RWPE2 (cell line): ENCODE results near the gene TRAPPC6A.

Experiments
- ATAC-seq: fragments of 200-7000 bp; cut with Tn5 transposase; 3 replicates; pipeline ENCODE4 v1.9.1; 2021; ENCODE audit warnings: low read depth
- DNase-seq: peaks from one replicate; pipeline ENCODE4 v3.0.0-alpha.2; 2020; ENCODE audit warnings: low spot score
- H3K27ac ChIP-seq: fragments of 450-650 bp; 2 replicates; pipeline ENCODE4 v1.5.1; 2017; ENCODE audit warnings: mild to moderate bottlenecking; ENCODE audit not compliant: poor library complexity, severe bottlenecking
- H3K27me3 ChIP-seq: fragments of 250-450 bp; sonication (Bioruptor Pico); 2 replicates; pipeline ENCODE4 v1.5.1; 2021; ENCODE audit warnings: mild to moderate bottlenecking, moderate library complexity; ENCODE audit not compliant: insufficient read depth, poor library complexity, severe bottlenecking
- H3K36me3 ChIP-seq: fragments of 250-450 bp; sonication (Bioruptor Pico); 2 replicates; pipeline ENCODE4 v1.5.1; 2020; ENCODE audit warnings: low read depth, mild to moderate bottlenecking, moderate library complexity
- H3K4me1 ChIP-seq: fragments of 250-450 bp; sonication (Bioruptor Pico); 2 replicates; pipeline ENCODE4 v1.5.1; 2021; ENCODE audit warnings: mild to moderate bottlenecking, moderate library complexity; ENCODE audit not compliant: insufficient read depth, poor library complexity, severe bottlenecking
- H3K4me3 ChIP-seq: fragments of 250-450 bp; sonication (Bioruptor Pico); 2 replicates; pipeline ENCODE4 v1.5.1; 2021; ENCODE audit warnings: mild to moderate bottlenecking, moderate library complexity; ENCODE audit not compliant: severe bottlenecking
- H3K9me3 ChIP-seq: fragments of 250-450 bp; sonication (Bioruptor Pico); 2 replicates; pipeline ENCODE4 v1.5.1; 2021; ENCODE audit warnings: mild to moderate bottlenecking, moderate library complexity; ENCODE audit not compliant: severe bottlenecking
- CTCF ChIP-seq: fragments of 450-650 bp; IDR thresholded peaks from one replicate; pipeline ENCODE4 v1.5.1; 2017; ENCODE audit warnings: mild to moderate bottlenecking, moderate library complexity; ENCODE audit not compliant: poor library complexity, severe bottlenecking

Gene TRAPPC6A

GRCh38 chr19:45141203-45141900 is 36.7 kb downstream of the TRAPPC6A start:
- Histone ChIP-seq H3K36me3 (peaks cover 10% of the 10 kb centered on the region; the same call in 1 of the 2 replicates), H3K9me3 (no peaks in the 10 kb centered on the region), H3K4me1 (no peaks in the 10 kb centered on the region), H3K4me3 (no peak overlapping the region), H3K27ac (no peak overlapping the region), H3K27me3 (no peaks in the 10 kb centered on the region)
- no peak for DNase-seq
- no peak for TF ChIP-seq CTCF
- ATAC-seq: no peak

- Histone ChIP-seq H3K4me3 (no peak overlapping the region), H3K27me3 (no peaks in the 10 kb centered on the region), H3K9me3 (no peaks in the 10 kb centered on the region), H3K4me1 (no peaks in the 10 kb centered on the region), H3K36me3 (peaks cover 10% of the 10 kb centered on the region; the same call in 1 of the 2 replicates), H3K27ac (no peak overlapping the region)
- no peak for TF ChIP-seq CTCF
- no peak for ATAC-seq
- DNase-seq: no peak
Observed at GRCh38 chr19:45140533-45140932, 37.5 kb downstream of the TRAPPC6A start.

- H3K4me3 ChIP-seq: no peak overlapping the region
- no peaks in the 10 kb centered on the region for H3K27me3 ChIP-seq
- no peaks in the 10 kb centered on the region for H3K9me3 ChIP-seq
- no peak for ATAC-seq
- no peaks in the 10 kb centered on the region for H3K4me1 ChIP-seq
- no peak for TF ChIP-seq CTCF
- DNase-seq: no peak
- peaks cover 10% of the 10 kb centered on the region; the same call in 1 of the 2 replicates for H3K36me3 ChIP-seq
- H3K27ac ChIP-seq: no peak overlapping the region
Observed at GRCh38 chr19:45140144-45140503, 37.9 kb downstream of the TRAPPC6A start.

- Histone ChIP-seq H3K4me1 (no peaks in the 10 kb centered on the region), H3K9me3 (no peaks in the 10 kb centered on the region), H3K27ac (no peak overlapping the region), H3K4me3 (no peak overlapping the region), H3K27me3 (no peaks in the 10 kb centered on the region), H3K36me3 (peaks cover 10% of the 10 kb centered on the region; the same call in 1 of the 2 replicates)
- TF ChIP-seq CTCF: no peak
- no peak for ATAC-seq
- DNase-seq: no peak
Observed at GRCh38 chr19:45139286-45140143, 38.5 kb downstream of the TRAPPC6A start.
